ENCODE measurements around the gene HIGD1C.

Gene HIGD1C

GRCh38 chr12:50986966-50987737, 34.8 kb downstream of the HIGD1C start:
- H3K9me3 Mint-ChIP-seq (ENCODE audit: low read depth): no peaks in the 10 kb centered on the region
- peaks cover 32% of the 10 kb centered on the region for H3K4me1 Mint-ChIP-seq (ENCODE audit: low read depth)
- H3K27ac Mint-ChIP-seq: peak overlapping the region; percentile 84
- peaks cover 9% of the 10 kb centered on the region for H3K36me3 Mint-ChIP-seq
- no peaks in the 10 kb centered on the region for H3K27me3 Mint-ChIP-seq
- no peak overlapping the region for H3K4me3 Mint-ChIP-seq

- Mint-ChIP-seq H3K27me3 (no peaks in the 10 kb centered on the region), H3K4me3 (no peak overlapping the region), H3K27ac (peak overlapping the region; percentile 58), H3K36me3 (peaks cover 9% of the 10 kb centered on the region), H3K9me3 (ENCODE audit: low read depth) (no peaks in the 10 kb centered on the region), H3K4me1 (ENCODE audit: low read depth) (peaks cover 32% of the 10 kb centered on the region)
These were observed 35.7 kb downstream of the HIGD1C start for GRCh38 chr12:50988051-50988450.

- no peak overlapping the region for H3K4me3 Mint-ChIP-seq
- H3K27me3 Mint-ChIP-seq: no peaks in the 10 kb centered on the region
- peaks cover 9% of the 10 kb centered on the region for H3K36me3 Mint-ChIP-seq
- H3K9me3 Mint-ChIP-seq (ENCODE audit: low read depth): no peaks in the 10 kb centered on the region
- H3K4me1 Mint-ChIP-seq (ENCODE audit: low read depth): peaks cover 32% of the 10 kb centered on the region
- H3K27ac Mint-ChIP-seq: peak overlapping the region; percentile 58
These were observed 36.5 kb downstream of the HIGD1C start for GRCh38 chr12:50988871-50989270.

- H3K27ac Mint-ChIP-seq: peak overlapping the region; percentile 25
- no peak overlapping the region for H3K4me3 Mint-ChIP-seq
- peaks cover 16% of the 10 kb centered on the region for H3K36me3 Mint-ChIP-seq
- no peaks in the 10 kb centered on the region for H3K27me3 Mint-ChIP-seq
- H3K9me3 Mint-ChIP-seq (ENCODE audit: low read depth): no peaks in the 10 kb centered on the region
- peaks cover 22% of the 10 kb centered on the region for H3K4me1 Mint-ChIP-seq (ENCODE audit: low read depth)
These were observed 37.9 kb downstream of the HIGD1C start for GRCh38 chr12:50990147-50990727.

GRCh38 chr12:50990791-50991190, 38.4 kb downstream of the HIGD1C start:
- Mint-ChIP-seq H3K4me1 (ENCODE audit: low read depth) (peaks cover 17% of the 10 kb centered on the region), H3K27me3 (no peaks in the 10 kb centered on the region), H3K36me3 (peaks cover 21% of the 10 kb centered on the region), H3K27ac (peak overlapping the region; percentile 25), H3K4me3 (no peak overlapping the region), H3K9me3 (ENCODE audit: low read depth) (no peaks in the 10 kb centered on the region)

GRCh38 chr12:50991291-50991690, 38.9 kb downstream of the HIGD1C start:
- peaks cover 13% of the 10 kb centered on the region for H3K4me1 Mint-ChIP-seq (ENCODE audit: low read depth)
- H3K4me3 Mint-ChIP-seq: no peak overlapping the region
- no peaks in the 10 kb centered on the region for H3K27me3 Mint-ChIP-seq
- H3K9me3 Mint-ChIP-seq (ENCODE audit: low read depth): no peaks in the 10 kb centered on the region
- peaks cover 21% of the 10 kb centered on the region for H3K36me3 Mint-ChIP-seq
- peak overlapping the region; percentile 67 for H3K27ac Mint-ChIP-seq

GRCh38 chr12:50992819-50993218, 40.5 kb downstream of the HIGD1C start:
- no peak overlapping the region for H3K4me3 Mint-ChIP-seq
- H3K27me3 Mint-ChIP-seq: no peaks in the 10 kb centered on the region
- peaks cover 28% of the 10 kb centered on the region for H3K36me3 Mint-ChIP-seq
- peaks cover 2% of the 10 kb centered on the region for H3K4me1 Mint-ChIP-seq (ENCODE audit: low read depth)
- H3K27ac Mint-ChIP-seq: no peak overlapping the region
- no peaks in the 10 kb centered on the region for H3K9me3 Mint-ChIP-seq (ENCODE audit: low read depth)

GRCh38 chr12:50999093-50999492, 46.7 kb downstream of the HIGD1C start:
- Mint-ChIP-seq H3K9me3 (ENCODE audit: low read depth) (no peaks in the 10 kb centered on the region), H3K4me3 (no peak overlapping the region), H3K4me1 (ENCODE audit: low read depth) (peaks cover 13% of the 10 kb centered on the region), H3K36me3 (peaks cover 29% of the 10 kb centered on the region), H3K27ac (peak overlapping the region; percentile 52), H3K27me3 (no peaks in the 10 kb centered on the region)

GRCh38 chr12:51000245-51000644, 47.9 kb downstream of the HIGD1C start:
- Mint-ChIP-seq H3K9me3 (ENCODE audit: low read depth) (no peaks in the 10 kb centered on the region), H3K27me3 (no peaks in the 10 kb centered on the region), H3K27ac (peak overlapping the region; percentile 70), H3K36me3 (peaks cover 27% of the 10 kb centered on the region), H3K4me3 (no peak overlapping the region), H3K4me1 (ENCODE audit: low read depth) (peaks cover 13% of the 10 kb centered on the region)

- no peak overlapping the region for H3K4me3 Mint-ChIP-seq
- peaks cover 13% of the 10 kb centered on the region for H3K4me1 Mint-ChIP-seq (ENCODE audit: low read depth)
- H3K27me3 Mint-ChIP-seq: no peaks in the 10 kb centered on the region
- H3K9me3 Mint-ChIP-seq (ENCODE audit: low read depth): no peaks in the 10 kb centered on the region
- no peak overlapping the region for H3K27ac Mint-ChIP-seq
- H3K36me3 Mint-ChIP-seq: peaks cover 21% of the 10 kb centered on the region
These were observed 49.5 kb downstream of the HIGD1C start for GRCh38 chr12:51001799-51002198.

- Mint-ChIP-seq H3K36me3 (peaks cover 21% of the 10 kb centered on the region), H3K9me3 (ENCODE audit: low read depth) (no peaks in the 10 kb centered on the region), H3K4me1 (ENCODE audit: low read depth) (peaks cover 22% of the 10 kb centered on the region), H3K27ac (peak overlapping the region; percentile 6), H3K4me3 (no peak overlapping the region), H3K27me3 (no peaks in the 10 kb centered on the region)
These were observed 52.2 kb downstream of the HIGD1C start for GRCh38 chr12:51004504-51004903.

- Mint-ChIP-seq H3K36me3 (peaks cover 19% of the 10 kb centered on the region), H3K4me3 (no peak overlapping the region), H3K9me3 (ENCODE audit: low read depth) (no peaks in the 10 kb centered on the region), H3K4me1 (ENCODE audit: low read depth) (peaks cover 26% of the 10 kb centered on the region), H3K27ac (peak overlapping the region; percentile 58), H3K27me3 (no peaks in the 10 kb centered on the region)
These were observed 52.7 kb downstream of the HIGD1C start for GRCh38 chr12:51005030-51005429.

- H3K4me3 Mint-ChIP-seq: no peak overlapping the region
- no peaks in the 10 kb centered on the region for H3K9me3 Mint-ChIP-seq (ENCODE audit: low read depth)
- H3K27me3 Mint-ChIP-seq: no peaks in the 10 kb centered on the region
- peaks cover 14% of the 10 kb centered on the region for H3K36me3 Mint-ChIP-seq
- H3K27ac Mint-ChIP-seq: peak overlapping the region; percentile 58
- peaks cover 24% of the 10 kb centered on the region for H3K4me1 Mint-ChIP-seq (ENCODE audit: low read depth)
These were observed 53.3 kb downstream of the HIGD1C start for GRCh38 chr12:51005671-51006070.

- Mint-ChIP-seq H3K36me3 (peaks cover 14% of the 10 kb centered on the region), H3K27ac (peak overlapping the region; percentile 93), H3K4me1 (ENCODE audit: low read depth) (peaks cover 43% of the 10 kb centered on the region), H3K4me3 (peak overlapping the region; percentile 75), H3K27me3 (no peaks in the 10 kb centered on the region), H3K9me3 (ENCODE audit: low read depth) (no peaks in the 10 kb centered on the region)
These were observed 56.1 kb downstream of the HIGD1C start for GRCh38 chr12:51008329-51009055.

GRCh38 chr12:51009056-51009440, 56.7 kb downstream of the HIGD1C start:
- H3K36me3 Mint-ChIP-seq: peaks cover 12% of the 10 kb centered on the region
- H3K4me3 Mint-ChIP-seq: peak overlapping the region; percentile 75
- H3K4me1 Mint-ChIP-seq (ENCODE audit: low read depth): peaks cover 44% of the 10 kb centered on the region
- H3K27me3 Mint-ChIP-seq: no peaks in the 10 kb centered on the region
- H3K27ac Mint-ChIP-seq: peak overlapping the region; percentile 93
- no peaks in the 10 kb centered on the region for H3K9me3 Mint-ChIP-seq (ENCODE audit: low read depth)

Measured in activated naive CD8-positive, alpha-beta T cell (primary cell).